ENCODE results near the gene FOXK1.
"Not testable (repeated sequence)": the region's sequence is repeated elsewhere in the genome, so short reads cannot be mapped to it uniquely, and the experiment has no call there.

Gene FOXK1

DNA sequence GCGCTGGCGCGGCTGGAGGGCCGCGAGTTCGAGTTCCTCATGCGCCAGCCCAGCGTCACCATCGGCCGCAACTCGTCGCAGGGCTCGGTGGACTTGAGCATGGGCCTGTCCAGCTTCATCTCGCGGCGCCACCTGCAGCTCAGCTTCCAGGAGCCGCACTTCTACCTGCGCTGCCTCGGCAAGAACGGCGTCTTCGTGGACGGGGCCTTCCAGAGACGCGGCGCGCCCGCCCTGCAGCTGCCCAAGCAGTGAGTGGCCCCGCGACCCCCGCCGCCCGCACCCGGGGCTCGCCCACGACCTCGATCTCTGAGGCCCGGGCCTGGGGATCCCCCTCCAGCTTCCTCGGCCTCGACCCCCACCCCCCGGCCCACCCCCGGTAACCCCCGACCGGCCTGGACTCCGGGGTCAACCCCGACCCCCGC, 537 bp downstream of the FOXK1 start:
- Histone ChIP-seq H3K27me3 (no peaks in the 10 kb centered on the region), H3K4me3 (peak overlapping the region; percentile 91 to 99 (median 98)), H4K20me1 (peaks cover 37 to 51% (median 47%) of the 10 kb centered on the region in 11 experiments; a peak in 21 of 22 replicates), H3K36me3 (peaks cover 0 to 16% (median 10%) of the 10 kb centered on the region in 11 experiments; a peak in 14 of 22 replicates), H3K4me1 (peaks cover 26 to 48% (median 43%) of the 10 kb centered on the region in 10 experiments), H3K4me2 (peak overlapping the region; percentile 93 to 100 (median 99)), H3K9me3 (replicated peaks in 1 of 11) (peaks cover 0 to 10% (median 4%) of the 10 kb centered on the region in 11 experiments; a peak in 9 of 22 replicates), H3K9ac (peak overlapping the region; percentile 89 to 98 (median 95)), H3K27ac (peak overlapping the region; percentile 80 to 93 (median 92))
- no peak for TF ChIP-seq Cebpa-rat (IDR thresholded peaks at IDR 0.05)

DNA sequence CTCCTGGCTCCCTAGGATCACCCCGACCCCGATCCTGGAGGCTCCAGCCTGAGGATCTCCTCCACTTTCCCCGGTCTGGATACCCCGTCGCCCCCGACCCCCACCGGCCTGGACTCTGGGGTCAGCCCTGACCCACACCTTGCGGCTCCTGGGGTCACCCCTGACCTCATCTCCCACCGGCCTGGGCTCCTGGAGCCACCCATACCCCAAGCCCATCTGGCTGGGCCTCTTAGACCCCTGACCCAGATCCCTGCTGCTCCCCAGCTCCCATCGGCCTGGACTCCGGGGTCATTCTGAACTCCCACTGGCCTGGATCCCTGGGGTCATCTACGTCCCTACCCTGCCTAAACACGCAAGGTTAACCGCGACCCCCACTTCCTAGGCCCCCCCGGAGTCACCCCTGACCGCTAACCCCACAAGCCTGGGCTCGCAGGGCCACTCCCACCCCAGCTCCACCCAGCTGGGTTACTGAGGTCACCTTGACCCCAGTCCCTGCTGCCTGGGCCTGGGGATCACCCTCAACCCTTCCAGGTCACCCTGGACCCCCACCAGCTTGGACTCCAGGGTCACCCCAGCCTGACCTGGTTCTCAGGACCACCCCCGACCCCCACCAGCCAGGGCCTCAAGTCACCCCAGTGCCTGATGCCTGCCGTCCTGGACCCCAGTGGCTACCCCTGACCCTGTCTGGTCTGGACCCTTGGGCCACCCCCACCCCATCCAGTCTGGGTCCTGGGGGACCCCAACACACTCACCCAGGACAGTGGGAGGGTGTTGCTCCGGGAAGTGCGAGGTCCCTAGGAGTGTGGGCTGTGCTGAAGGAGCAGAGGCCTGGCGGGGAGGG, 1.2 kb downstream of the FOXK1 start:
- peaks cover 27 to 54% (median 49%) of the 10 kb centered on the region in 10 experiments for H3K4me1 ChIP-seq
- peak overlapping the region; percentile 89 to 98 (median 95) for H3K9ac ChIP-seq
- H4K20me1 ChIP-seq: peaks cover 43 to 57% (median 53%) of the 10 kb centered on the region in 11 experiments; a peak in 21 of 22 replicates
- peak overlapping the region; percentile 80 to 93 (median 92) for H3K27ac ChIP-seq
- H3K4me3 ChIP-seq: peak overlapping the region; percentile 91 to 99 (median 98)
- H3K36me3 ChIP-seq: peaks cover 0 to 16% (median 10%) of the 10 kb centered on the region in 11 experiments; a peak in 14 of 22 replicates
- H3K4me2 ChIP-seq: peak overlapping the region; percentile 93 to 100 (median 99)
- H3K9me3 ChIP-seq (replicated peaks in 1 of 11): peaks cover 0 to 10% (median 0%) of the 10 kb centered on the region in 11 experiments; a peak in 8 of 22 replicates
- no peaks in the 10 kb centered on the region for H3K27me3 ChIP-seq
- no peak for TF ChIP-seq Cebpa-rat (IDR thresholded peaks at IDR 0.05)

DNA sequence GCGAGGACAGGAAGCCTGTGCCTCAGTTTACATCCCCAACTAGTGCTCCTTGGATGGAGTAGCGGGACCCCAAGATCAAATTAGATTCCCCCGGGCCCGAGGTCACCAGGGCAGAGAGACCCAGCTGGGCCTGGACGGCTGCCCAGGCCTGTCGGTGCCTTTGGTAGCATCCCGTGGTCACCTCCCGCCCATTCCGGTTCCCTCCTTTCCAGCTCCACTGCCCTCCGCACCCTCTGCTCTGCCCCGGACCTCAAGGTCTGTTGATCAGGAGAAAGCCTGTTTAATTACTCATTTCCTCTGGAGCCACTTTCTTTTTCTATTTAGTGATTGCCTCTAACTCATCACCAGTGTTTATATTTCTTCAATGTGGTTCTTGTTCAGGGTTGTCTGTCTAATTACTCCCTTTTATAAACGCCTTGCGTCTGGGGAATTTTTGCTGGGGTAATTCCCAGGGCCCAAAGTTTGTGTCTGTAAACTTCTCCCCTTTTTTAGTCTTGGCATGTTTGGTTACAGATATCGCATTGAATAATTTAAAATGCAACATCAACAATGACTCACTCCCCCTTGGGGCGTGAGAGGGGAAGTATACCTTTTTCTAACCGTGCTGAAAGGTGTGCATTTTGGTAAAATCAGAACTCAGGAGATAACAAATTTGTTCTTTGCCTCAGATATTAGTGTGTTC, 1.9 kb downstream of the FOXK1 start:
- peak overlapping the region; percentile 89 to 98 (median 95) for H3K9ac ChIP-seq
- TF ChIP-seq Cebpa-rat (IDR thresholded peaks at IDR 0.05): no peak
- peak overlapping the region; percentile 80 to 93 (median 92) for H3K27ac ChIP-seq
- H4K20me1 ChIP-seq: peaks cover 51 to 65% (median 61%) of the 10 kb centered on the region in 11 experiments; a peak in 21 of 22 replicates
- H3K9me3 ChIP-seq (replicated peaks in 1 of 11): peaks cover 0 to 10% (median 0%) of the 10 kb centered on the region in 11 experiments; a peak in 8 of 22 replicates
- H3K4me3 ChIP-seq: peak overlapping the region; percentile 91 to 99 (median 98)
- H3K27me3 ChIP-seq: no peaks in the 10 kb centered on the region
- peaks cover 34 to 61% (median 57%) of the 10 kb centered on the region in 10 experiments for H3K4me1 ChIP-seq
- H3K4me2 ChIP-seq: peak overlapping the region; percentile 93 to 100 (median 99)
- H3K36me3 ChIP-seq: peaks cover 0 to 16% (median 10%) of the 10 kb centered on the region in 11 experiments; a peak in 14 of 22 replicates

DNA sequence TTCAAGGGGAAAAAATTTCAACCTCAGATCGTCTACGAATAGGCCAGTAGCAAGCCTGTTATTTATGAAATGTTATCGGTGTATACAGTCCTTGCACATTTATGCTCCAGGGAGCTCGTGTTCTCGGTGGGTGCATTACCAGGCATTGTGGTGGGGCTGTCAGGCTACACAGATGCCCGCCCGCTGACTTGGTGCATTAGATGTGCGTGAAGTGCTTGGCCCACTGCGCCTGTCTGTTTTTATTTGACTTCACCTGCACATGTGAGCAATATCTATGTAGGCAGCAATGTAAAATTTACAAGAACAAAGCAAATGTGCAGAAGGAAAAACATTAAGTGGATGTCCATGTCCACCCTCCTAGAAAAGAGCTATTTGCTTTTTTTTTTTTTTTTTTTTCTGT, 2.8 kb downstream of the FOXK1 start:
- Histone ChIP-seq H3K4me3 (peak overlapping the region; percentile 91 to 99 (median 98); a peak in 19 of 20 replicates), H3K4me1 (peaks cover 43 to 70% (median 65%) of the 10 kb centered on the region in 10 experiments), H3K27ac (peak overlapping the region in 6 of 11 experiments; percentile 89 to 93 (median 92); a peak in 7 of 22 replicates), H3K9me3 (replicated peaks in 1 of 11) (peaks cover 0 to 9% (median 0%) of the 10 kb centered on the region in 11 experiments; a peak in 8 of 22 replicates), H3K4me2 (peak overlapping the region; percentile 93 to 100 (median 99)), H3K9ac (peak overlapping the region; percentile 45 to 98 (median 95); a peak in 20 of 22 replicates), H3K36me3 (peaks cover 0 to 16% (median 10%) of the 10 kb centered on the region in 11 experiments; a peak in 14 of 22 replicates), H3K27me3 (no peaks in the 10 kb centered on the region), H4K20me1 (peaks cover 59 to 73% (median 69%) of the 10 kb centered on the region in 11 experiments; a peak in 21 of 22 replicates)
- TF ChIP-seq Cebpa-rat (IDR thresholded peaks at IDR 0.05): no peak

DNA sequence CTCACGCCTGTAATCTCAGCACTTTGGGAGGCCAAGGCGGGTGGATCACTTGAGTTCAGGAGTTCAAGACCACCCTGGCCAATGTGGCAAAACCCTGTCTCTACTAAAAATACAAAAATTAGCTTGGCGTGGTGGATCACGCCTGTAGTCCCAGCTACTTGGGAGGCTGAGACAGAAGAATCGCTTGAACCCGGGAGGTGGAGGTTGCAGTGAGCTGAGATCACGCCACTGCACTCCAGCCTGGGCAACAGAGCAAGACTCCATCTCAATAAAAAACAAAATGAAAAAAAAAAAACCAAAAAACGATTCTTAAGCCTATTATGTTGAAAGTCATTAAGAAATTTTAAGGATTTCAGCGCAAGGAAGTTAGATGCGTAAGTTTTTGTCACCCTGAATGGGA, 3.6 kb downstream of the FOXK1 start:
- not testable (repeated sequence) for H3K9me3 ChIP-seq (replicated peaks in 1 of 11)

DNA sequence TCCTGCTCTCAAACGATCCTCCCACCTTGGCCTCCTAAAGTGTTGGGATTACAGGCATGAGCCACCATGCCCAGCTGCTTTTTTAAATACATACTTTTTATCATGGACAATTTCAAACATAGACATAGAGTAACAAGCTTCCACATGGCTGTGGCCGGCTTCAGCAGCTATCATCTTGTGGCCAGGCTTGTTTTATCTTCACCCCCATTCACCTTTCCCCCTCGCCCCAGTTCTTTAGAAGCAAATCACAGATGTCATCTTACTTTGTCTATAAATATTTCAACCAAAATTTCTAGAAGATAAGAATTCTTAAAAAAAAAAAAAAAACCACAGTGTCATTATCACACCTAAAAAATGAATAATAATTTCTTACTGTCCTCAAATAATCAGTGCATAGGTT, 5.9 kb downstream of the FOXK1 start:
- Histone ChIP-seq H3K9me3 (replicated peaks in 1 of 11) (no peaks in the 10 kb centered on the region), H3K36me3 (peaks cover 0 to 16% (median 10%) of the 10 kb centered on the region in 11 experiments; a peak in 14 of 22 replicates), H3K4me2 (peak overlapping the region in 9 of 11 experiments; percentile 3 to 99 (median 83); a peak in 15 of 22 replicates), H4K20me1 (peaks cover 90 to 100% (median 99%) of the 10 kb centered on the region in 11 experiments; a peak in 21 of 22 replicates), H3K27me3 (no peaks in the 10 kb centered on the region), H3K4me1 (peaks cover 68 to 95% (median 90%) of the 10 kb centered on the region in 10 experiments), H3K27ac (no peak overlapping the region), H3K4me3 (no peak overlapping the region), H3K9ac (peak overlapping the region in 1 of 11 experiments; percentile 23; a peak in 1 of 22 replicates)
- no peak for TF ChIP-seq Cebpa-rat (IDR thresholded peaks at IDR 0.05)

More for the DNA sequence above, 3.6 kb downstream of the FOXK1 start:
- Histone ChIP-seq H3K4me2 (peak overlapping the region; percentile 93 to 100 (median 99); a peak in 17 of 22 replicates), H3K9ac (peak overlapping the region in 2 of 11 experiments; percentile 4 to 98; a peak in 1 of 22 replicates), H4K20me1 (peaks cover 68 to 81% (median 77%) of the 10 kb centered on the region in 11 experiments; a peak in 21 of 22 replicates), H3K36me3 (peaks cover 0 to 16% (median 10%) of the 10 kb centered on the region in 11 experiments; a peak in 14 of 22 replicates), H3K4me1 (peaks cover 50 to 78% (median 73%) of the 10 kb centered on the region in 10 experiments)
- H3K27ac ChIP-seq, H3K4me3 ChIP-seq, H3K27me3 ChIP-seq: not testable (repeated sequence)

DNA sequence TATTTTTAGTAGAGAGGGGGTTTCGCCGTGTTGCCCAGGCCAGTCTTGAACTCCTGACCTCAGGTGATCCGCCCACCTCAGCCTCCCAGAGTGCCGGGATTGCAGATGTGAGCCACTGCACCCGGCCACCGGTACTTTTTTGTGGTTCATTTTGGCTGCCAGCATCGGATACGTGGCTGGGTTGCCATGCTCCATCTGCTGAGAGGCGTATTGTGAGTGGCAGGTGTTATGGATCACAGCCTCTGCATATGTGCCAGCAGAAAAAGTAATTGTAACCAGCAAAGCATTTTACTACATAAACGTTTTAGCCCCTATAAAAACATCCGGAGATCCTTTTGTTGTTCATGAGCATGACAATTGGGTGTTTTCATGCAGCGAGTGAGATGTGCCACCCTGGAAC, 7.1 kb downstream of the FOXK1 start:
- Histone ChIP-seq H3K36me3 (peaks cover 0 to 16% (median 10%) of the 10 kb centered on the region in 11 experiments; a peak in 14 of 22 replicates), H3K27me3 (no peaks in the 10 kb centered on the region), H4K20me1 (peaks cover 95 to 100% (median 100%) of the 10 kb centered on the region in 11 experiments; a peak in 21 of 22 replicates), H3K9me3 (replicated peaks in 1 of 11) (no peaks in the 10 kb centered on the region), H3K4me2 (peak overlapping the region; percentile 75 to 99 (median 83)), H3K4me3 (peak overlapping the region in 3 of 10 experiments; percentile 6 to 29 (median 11); a peak in 1 of 20 replicates), H3K4me1 (peaks cover 78 to 100% (median 98%) of the 10 kb centered on the region in 10 experiments), H3K9ac (peak overlapping the region in 5 of 11 experiments; percentile 12 to 61 (median 49); a peak in 7 of 22 replicates), H3K27ac (peak overlapping the region in 2 of 11 experiments; percentile 27 to 33; a peak in 3 of 22 replicates)
- TF ChIP-seq Cebpa-rat (IDR thresholded peaks at IDR 0.05): no peak

DNA sequence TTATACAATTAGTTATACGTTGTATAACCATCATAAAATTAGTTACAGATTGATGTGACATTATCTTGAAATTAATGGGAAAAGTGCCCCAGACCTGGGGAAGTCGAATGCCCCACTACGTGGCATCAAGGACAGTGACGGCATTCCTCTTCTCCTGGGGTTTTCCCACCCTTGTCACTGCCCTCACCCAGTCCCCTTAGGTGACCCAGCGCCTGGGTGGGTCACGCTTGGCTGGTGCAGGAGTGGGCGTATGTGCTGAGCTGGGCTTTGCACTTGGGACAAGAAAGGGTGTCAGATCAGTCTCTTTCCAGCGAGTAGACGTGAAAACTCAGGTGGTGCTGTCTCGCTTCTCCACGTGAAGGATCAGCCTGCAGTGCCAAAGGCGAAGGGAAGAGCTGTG, 7.6 kb downstream of the FOXK1 start:
- no peak for TF ChIP-seq Cebpa-rat (IDR thresholded peaks at IDR 0.05)
- peaks cover 95 to 100% (median 100%) of the 10 kb centered on the region in 11 experiments for H4K20me1 ChIP-seq
- peak overlapping the region; percentile 75 to 99 (median 83) for H3K4me2 ChIP-seq
- peaks cover 77 to 100% (median 98%) of the 10 kb centered on the region in 10 experiments for H3K4me1 ChIP-seq
- no peaks in the 10 kb centered on the region for H3K9me3 ChIP-seq (replicated peaks in 1 of 11)
- H3K36me3 ChIP-seq: peaks cover 0 to 19% (median 10%) of the 10 kb centered on the region in 11 experiments; a peak in 16 of 22 replicates
- H3K27ac ChIP-seq: peak overlapping the region in 4 of 11 experiments; percentile 8 to 51 (median 25); a peak in 5 of 22 replicates
- no peaks in the 10 kb centered on the region for H3K27me3 ChIP-seq
- peak overlapping the region in 4 of 10 experiments; percentile 6 to 29 (median 12); a peak in 4 of 20 replicates for H3K4me3 ChIP-seq
- peak overlapping the region; percentile 5 to 61 (median 34); a peak in 17 of 22 replicates for H3K9ac ChIP-seq

Data from BLaER1 treated with 17β-estradiol and CSF1 and Interleukin-3, amounts not matched to agents 10 nM and 100 nM (cell line).